Activated naive CD4-positive, alpha-beta T cell treated with anti-CD3 and anti-CD28 coated beads for 36 hours (primary cell): ENCODE data around the gene PI3. TPM values are rescaled to one million over a fixed set of nuclear protein-coding genes. Genes with fewer than 3 reads are reported as not detected.

ENCODE experiments used
- total RNA-seq, 2 experiments: library from RNA; stranded (reverse); gene quantifications; one replicate each; pipeline ENCODE4 v1.2.3, GENCODE V29; 2021

PI3 gene
- total RNA-seq, 2 experiments from 2014 or later = not detected

Other genes with a start within 250 kb of the PI3 start
- 10 to 100 TPM; 44.0 to 45.9 TPM for gene TOMM34, start 214.5 kb upstream of the PI3 start, total RNA-seq
- 100 to 1,000 TPM; 110 to 116 TPM for gene STK4, start 208.4 kb upstream of the PI3 start, total RNA-seq
- gene KCNS1, start 73.8 kb upstream of the PI3 start, total RNA-seq = under 1 TPM; 0.40 to 0.48 TPM
- gene WFDC5, start 59.7 kb upstream of the PI3 start, total RNA-seq = not detected
- not detected for gene WFDC12, start 50.4 kb upstream of the PI3 start, total RNA-seq
- not detected for gene SEMG1, start 32.1 kb downstream of the PI3 start, total RNA-seq
- gene SEMG2, start 46.5 kb downstream of the PI3 start, total RNA-seq = not detected
- gene SLPI, start 79.7 kb downstream of the PI3 start, total RNA-seq = not detected
- not detected for gene RBPJL, start 131.9 kb downstream of the PI3 start, total RNA-seq
- 1 to 10 TPM; 1.0 to 1.5 TPM for gene MATN4, start 133.4 kb downstream of the PI3 start, total RNA-seq
- gene SDC4, start 173.5 kb downstream of the PI3 start, total RNA-seq = 10 to 100 TPM; 28.4 to 31.4 TPM
- 10 to 100 TPM; 24.0 to 26.0 TPM for gene SYS1, start 188.3 kb downstream of the PI3 start, total RNA-seq
- gene TP53TG5, start 203.4 kb downstream of the PI3 start, total RNA-seq = 1 to 10 TPM in 1 of 2 experiments, under 1 TPM in 1; 0.59 to 1.0 TPM
- gene DBNDD2, start 233.4 kb downstream of the PI3 start, total RNA-seq = 10 to 100 TPM; 55.3 to 56.7 TPM
- gene PIGT, start 241.2 kb downstream of the PI3 start, total RNA-seq = 10 to 100 TPM; 37.7 to 43.8 TPM